ENCODE results near the gene SPRN.

DNA sequence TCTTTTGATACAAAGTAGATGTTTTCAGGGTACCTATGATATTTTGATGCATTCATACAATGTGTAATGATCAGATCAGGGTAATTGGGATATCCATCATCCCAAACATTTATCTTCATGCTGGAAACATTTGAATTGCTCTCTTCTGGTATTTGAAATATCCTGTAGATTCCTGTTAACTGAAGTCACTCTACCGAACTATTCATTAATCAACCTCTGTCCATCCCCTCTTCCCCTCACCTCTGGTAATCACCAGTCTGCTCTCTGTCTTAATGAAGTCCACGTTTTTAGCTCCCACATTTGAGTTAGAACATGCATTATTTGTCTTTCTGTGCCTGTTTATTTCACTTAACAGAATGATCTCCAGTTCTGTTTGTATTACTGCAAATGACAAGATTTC, 19.2 kb downstream of the SPRN start:
- TF ChIP-seq POLR2A (IDR thresholded peaks at IDR 0.05; ENCODE audit: low read depth) (no peak), CTCF (IDR thresholded peaks at IDR 0.05) (no peak), EP300 (IDR thresholded peaks at IDR 0.05) (no peak), POLR2AphosphoS5 (IDR thresholded peaks at IDR 0.05) (no peak)
